Heart left ventricle (tissue), 16 donors: ENCODE data around the gene PLOD2. TPM values are rescaled to one million over a fixed set of nuclear protein-coding genes. Genes with fewer than 3 reads are reported as not detected.
A peak's percentile ranks its signal among the peaks of the same experiment; 100 is the strongest.

Experiments used
- ATAC-seq, 4 donors: fragments of 200-7000 bp; cut with Tn5 transposase; one replicate each; pipeline ENCODE4 v1.9.1; 2020 to 2022; ENCODE audit warnings: moderate library complexity in 4 of 4, mild to moderate bottlenecking in 3 of 4, moderate number of reproducible peaks in 1 of 4
- DNase-seq, 5 donors: peaks; one replicate each; pipeline ENCODE4 v3.0.0-alpha.2; 2020
- H3K27ac ChIP-seq, 12 donors: fragments of 200-600 bp; sonication (generic) in 4 of 12; one replicate each; pipeline versions ENCODE4 v1.5.0 to v1.8.0; 2016 to 2022; ENCODE audit warnings: mild to moderate bottlenecking in 2 of 12
- H3K27me3 ChIP-seq, 9 donors: fragments of 200-600 bp; sonication (generic) in 2 of 9; one replicate each; pipeline versions ENCODE4 v1.5.1 to v1.8.0; 2016 to 2022; ENCODE audit warnings: mild to moderate bottlenecking in 3 of 9
- H3K36me3 ChIP-seq, 9 donors: fragments of 200-600 bp; sonication (generic) in 2 of 9; one replicate each; pipeline versions ENCODE4 v1.5.0 to v1.8.0; 2018 to 2022; ENCODE audit warnings: mild to moderate bottlenecking in 2 of 9
- H3K4me1 ChIP-seq, 12 donors: fragments of 200-600 bp; sonication (generic) in 4 of 12; one replicate each; pipeline versions ENCODE4 v1.5.0 to v1.8.0; 2016 to 2022; ENCODE audit warnings: mild to moderate bottlenecking in 3 of 12
- H3K4me3 ChIP-seq, 12 donors: fragments of 200-600 bp; sonication (generic) in 4 of 12; one replicate each; pipeline versions ENCODE4 v1.5.0 to v1.8.0; 2017 to 2022; ENCODE audit warnings: mild to moderate bottlenecking in 9 of 12, moderate library complexity in 4 of 12
- H3K9me3 ChIP-seq, 12 donors: fragments of 200-600 bp; sonication (generic) in 4 of 12; one replicate each; pipeline versions ENCODE4 v1.5.0 to v1.8.0; 2016 to 2022; ENCODE audit warnings: mild to moderate bottlenecking in 1 of 12
- POLR2A ChIP-seq, 2 donors: fragments of 450-650 bp; IDR thresholded peaks; one replicate each; pipeline ENCODE4 v1.6.1; 2017; ENCODE audit warnings: antibody characterized with exemption in 2 of 2, mild to moderate bottlenecking in 2 of 2, moderate library complexity in 2 of 2
- WGBS, 4 donors: extraction: QIAGEN DNeasy Blood & Tissue Kit in 2 of 4; methylation state at CpG; one replicate each; pipeline versions ENCODE4 v1.1.5 to v1.1.7; 2013 to 2018; 5-methylcytosine and 5-hydroxymethylcytosine counted together
- intact Hi-C, 10 donors: fragments of 100-400 bp; cut with DNase I; formaldehyde crosslinking; loops; one replicate each; pipeline versions ENCODE4 v1.11.1 to v1.14.2; 2022
- polyA plus RNA-seq, 2 donors: library from polyadenylated mRNA; stranded (reverse); fragments of 200-250 nt; gene quantifications; one replicate each; pipeline ENCODE4 v1.2.3, GENCODE V29; 2013
- total RNA-seq, 9 donors: library from RNA; depleted of rRNA in 2 of 9; stranded (reverse); fragments of >200 nt in 2 of 9; fragmentation: NEBNext Ultra II Directional in 3 of 9; extraction: Animal tissue kit (Norgen Biotek cat#: 25700) in 3 of 9; gene quantifications; one replicate each; pipeline versions ENCODE4 v1.1.0 to v1.2.4, GENCODE V29; 2016 to 2023
- TF ChIP-seq, protein P1 (sequence below), 12 donors: fragments of 200-600 bp; sonication (generic) in 4 of 12; IDR thresholded peaks; one replicate each; pipeline versions ENCODE4 v1.5.0 to v1.8.0; 2018 to 2022; ENCODE audit warnings: antibody characterized with exemption in 12 of 12, mild to moderate bottlenecking in 5 of 12
- donor health status: ischemic (EF 13 %, LVEDD 7.1; RV severe dilation, severe dysfunction).
- donor health status: healthy with polysubstance abuse.
- donor health status: DM: no; HTN: yes; CAD: no.
- donor health status: DM: no; HTN: no; CAD: no.
- donor health status: ischemic (EF 25% LVEDD 6.9; RV normal size, moderate dysfunction).
- donor health status: ischemic (EF 25% LVEDD 5.7; RV mildly dilated, moderate dysfunction).
- donor health status: healthy.
- donor health status: DM: yes; HTN: yes; CAD: no.
- donor health status: ischemic (EF 35%, LVEDD 5.7; RV mildly dilated, moderate dysfunction).
- donor health status: nonischemic (EF 11% LVEDD 7.7; RV severe dilation, severe dysfunction).
- donor health status: DM: yes; HTN: yes; CAD: no.
- donor health status: PGD.
- donor health status: ischemic (EF 29% LVEDD 5.4; RV normal size, mild dysfunction).
- donor health status: nonischemic (EF 23%, LVEDD 6.1; RV moderate dilation, normal function).

PLOD2 gene
- total and polyA plus RNA-seq, 11 donors = 6.8 to 33.0 (median 17.9) TPM

DNA sequence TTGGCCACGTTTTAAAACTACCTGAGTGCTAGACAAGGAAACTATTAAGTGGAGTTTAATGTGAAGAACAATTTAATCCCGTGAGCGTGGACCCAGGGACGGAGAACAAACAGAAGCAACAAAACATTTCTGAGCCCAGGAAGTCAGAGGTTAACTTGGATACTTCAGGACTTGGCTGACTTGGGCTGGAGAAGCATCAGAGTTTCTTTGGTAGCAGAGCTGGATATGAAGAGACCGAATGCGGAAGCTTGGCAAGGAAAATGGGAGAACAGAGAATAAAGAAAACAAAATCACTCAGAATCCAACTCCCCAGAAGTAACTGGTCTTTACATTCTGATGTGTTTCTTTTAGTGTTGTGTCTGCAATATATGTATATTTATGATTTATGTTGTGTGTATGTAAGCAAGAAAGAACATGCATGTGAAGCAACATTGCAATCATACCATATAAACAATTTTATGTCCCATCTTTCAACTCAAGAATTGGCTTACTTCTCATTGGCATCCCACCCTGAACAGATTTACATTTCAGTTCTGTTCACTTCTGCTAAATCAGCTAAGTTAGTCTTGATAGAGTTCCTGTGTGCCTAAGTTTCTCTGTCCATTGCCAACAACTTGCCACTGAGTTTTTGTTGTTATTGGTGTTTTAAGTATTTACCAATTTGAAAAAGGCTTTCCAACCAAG is 17.2 kb upstream of the PLOD2 start:
- WGBS, 4 donors = 77 to 82% (median 78%) methylated on average over 6 of the region's 6 CpGs
- ATAC-seq = peak in 1 of 4 donors; percentile 55

DNA sequence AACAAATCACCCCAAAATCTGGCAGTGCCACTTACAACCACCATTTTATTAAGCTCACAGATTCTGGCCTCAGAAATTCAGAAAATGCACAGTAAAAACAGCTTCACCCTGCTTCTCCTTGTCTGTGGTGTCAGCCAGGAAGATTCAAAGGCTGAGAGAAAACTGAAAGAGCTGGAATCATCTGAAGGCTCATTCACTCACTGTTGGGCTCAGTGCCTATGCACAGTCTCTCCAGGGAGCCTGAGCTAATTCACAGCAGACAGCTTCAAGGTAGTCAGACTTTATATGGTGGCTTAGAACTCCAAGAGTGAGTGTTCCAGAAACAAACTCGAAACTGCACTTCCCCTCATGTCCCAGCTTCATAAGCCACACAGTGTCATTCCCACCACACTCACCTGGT is 16.5 kb upstream of the PLOD2 start:
- 41 to 76% (median 65%) methylated on average over 1 of the region's 1 CpG for WGBS, 4 donors
- Histone ChIP-seq H3K36me3 (no peaks in the 10 kb centered on the region), H3K9me3 (no peaks in the 10 kb centered on the region), H3K4me3 (no peak overlapping the region), H3K4me1 (peaks cover 0 to 8% (median 0%) of the 10 kb centered on the region in 12 donors), H3K27ac (peak overlapping the region in 3 of 12 donors; percentile 23 to 33 (median 25)), H3K27me3 (no peaks in the 10 kb centered on the region)
- intact Hi-C loops = no loop called here
- DNase-seq = peak in 3 of 5 donors; percentile 32 to 47 (median 40)
- peak in 2 of 4 donors; percentile 61 to 88 for ATAC-seq
- TF ChIP-seq, protein P1, sequence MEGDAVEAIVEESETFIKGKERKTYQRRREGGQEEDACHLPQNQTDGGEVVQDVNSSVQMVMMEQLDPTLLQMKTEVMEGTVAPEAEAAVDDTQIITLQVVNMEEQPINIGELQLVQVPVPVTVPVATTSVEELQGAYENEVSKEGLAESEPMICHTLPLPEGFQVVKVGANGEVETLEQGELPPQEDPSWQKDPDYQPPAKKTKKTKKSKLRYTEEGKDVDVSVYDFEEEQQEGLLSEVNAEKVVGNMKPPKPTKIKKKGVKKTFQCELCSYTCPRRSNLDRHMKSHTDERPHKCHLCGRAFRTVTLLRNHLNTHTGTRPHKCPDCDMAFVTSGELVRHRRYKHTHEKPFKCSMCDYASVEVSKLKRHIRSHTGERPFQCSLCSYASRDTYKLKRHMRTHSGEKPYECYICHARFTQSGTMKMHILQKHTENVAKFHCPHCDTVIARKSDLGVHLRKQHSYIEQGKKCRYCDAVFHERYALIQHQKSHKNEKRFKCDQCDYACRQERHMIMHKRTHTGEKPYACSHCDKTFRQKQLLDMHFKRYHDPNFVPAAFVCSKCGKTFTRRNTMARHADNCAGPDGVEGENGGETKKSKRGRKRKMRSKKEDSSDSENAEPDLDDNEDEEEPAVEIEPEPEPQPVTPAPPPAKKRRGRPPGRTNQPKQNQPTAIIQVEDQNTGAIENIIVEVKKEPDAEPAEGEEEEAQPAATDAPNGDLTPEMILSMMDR (IDR thresholded peaks at IDR 0.05) = no peak
- no peak for TF ChIP-seq POLR2A (IDR thresholded peaks at IDR 0.05)

More for the DNA sequence above, 17.2 kb upstream of the PLOD2 start:
- no peaks in the 10 kb centered on the region for H3K27me3 ChIP-seq
- intact Hi-C loops = no loop called here
- H3K4me1 ChIP-seq = peaks cover 0 to 8% (median 0%) of the 10 kb centered on the region in 12 donors
- peak overlapping the region in 3 of 12 donors; percentile 23 to 33 (median 25) for H3K27ac ChIP-seq
- H3K4me3 ChIP-seq = no peak overlapping the region
- H3K36me3 ChIP-seq = no peaks in the 10 kb centered on the region
- no peak for DNase-seq
- no peaks in the 10 kb centered on the region for H3K9me3 ChIP-seq
- TF ChIP-seq, protein P1 (IDR thresholded peaks at IDR 0.05) = no peak
- no peak for TF ChIP-seq POLR2A (IDR thresholded peaks at IDR 0.05)

DNA sequence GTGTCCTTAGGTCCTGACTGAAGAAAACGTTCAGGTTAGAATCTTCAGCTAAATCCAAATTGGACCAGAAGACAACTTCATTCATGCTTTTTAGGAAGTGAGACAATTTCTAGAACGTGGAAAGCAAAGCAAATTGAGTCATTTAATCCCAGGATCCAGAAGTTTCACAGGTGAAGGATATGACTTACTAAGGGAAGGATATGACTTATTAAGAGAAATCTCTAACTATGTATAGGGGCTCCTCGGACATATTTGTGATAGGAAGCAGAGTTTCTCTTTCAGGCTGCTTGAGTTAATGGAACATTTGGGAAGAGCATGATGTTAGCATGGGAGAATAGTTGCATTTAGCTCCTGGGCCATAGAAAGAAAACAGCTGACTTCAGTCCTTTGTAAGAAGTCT is 16.1 kb upstream of the PLOD2 start:
- H3K4me3 ChIP-seq = no peak overlapping the region
- peaks cover 0 to 8% (median 0%) of the 10 kb centered on the region in 12 donors for H3K4me1 ChIP-seq
- no peaks in the 10 kb centered on the region for H3K9me3 ChIP-seq
- DNase-seq (no peak), ATAC-seq (peak in 1 of 4 donors; percentile 46)
- intact Hi-C loops = no loop called here
- peak overlapping the region in 2 of 12 donors; percentile 23 to 25 for H3K27ac ChIP-seq
- TF ChIP-seq POLR2A (IDR thresholded peaks at IDR 0.05) = no peak
- TF ChIP-seq, protein P1 (IDR thresholded peaks at IDR 0.05) = no peak
- H3K27me3 ChIP-seq = no peaks in the 10 kb centered on the region
- no peaks in the 10 kb centered on the region for H3K36me3 ChIP-seq
- WGBS, 4 donors = 65 to 76% (median 66%) methylated on average over 3 of the region's 3 CpGs

DNA sequence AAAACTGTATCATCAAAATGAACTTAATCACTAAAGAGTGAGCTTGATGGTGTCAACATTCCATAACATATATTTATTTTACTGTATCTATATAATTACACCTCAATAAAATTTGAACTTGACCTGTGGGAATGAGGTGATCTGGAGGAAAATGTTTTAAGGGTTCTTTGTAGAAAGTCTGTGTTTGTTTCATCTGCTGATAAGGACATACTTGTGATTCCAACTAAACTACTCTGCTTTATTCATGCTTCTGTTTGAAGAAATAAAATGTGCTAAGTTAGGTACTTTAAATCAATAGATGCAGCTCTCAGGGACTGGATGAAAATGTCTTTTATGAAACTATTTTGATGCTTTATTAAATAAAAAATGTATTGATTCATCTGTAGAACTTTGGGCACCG is 11.6 kb upstream of the PLOD2 start:
- no peak for ATAC-seq
- Histone ChIP-seq H3K27ac (no peak overlapping the region), H3K36me3 (no peaks in the 10 kb centered on the region), H3K27me3 (no peaks in the 10 kb centered on the region), H3K9me3 (no peaks in the 10 kb centered on the region), H3K4me3 (no peak overlapping the region), H3K4me1 (peaks cover 0 to 2% (median 0%) of the 10 kb centered on the region in 12 donors)
- DNase-seq = no peak
- no peak for TF ChIP-seq POLR2A (IDR thresholded peaks at IDR 0.05)
- TF ChIP-seq, protein P1 (IDR thresholded peaks at IDR 0.05) = no peak
- intact Hi-C loops = no loop called here
- 84 to 89% (median 87%) methylated on average over 1 of the region's 1 CpG for WGBS, 4 donors
